A549 treated with CpdA at 1 μM for 4 hours (cell line): ENCODE results near the gene RHBDD2. TPM values are rescaled to one million over a fixed set of nuclear protein-coding genes. Genes with fewer than 3 reads are reported as not detected.

Experiments used
- total RNA-seq: library from RNA; stranded (reverse); fragments of 200-300 nt; extraction: Qiagen RNA extraction; gene quantifications from 5 replicates; pipeline ENCODE4 v1.2.3, GENCODE V29; 2022; ENCODE audit warnings: low read depth

The RHBDD2 gene
- 76.1 to 96.8 TPM (median 88.8 TPM) in 5 replicates for total RNA-seq

DNA sequence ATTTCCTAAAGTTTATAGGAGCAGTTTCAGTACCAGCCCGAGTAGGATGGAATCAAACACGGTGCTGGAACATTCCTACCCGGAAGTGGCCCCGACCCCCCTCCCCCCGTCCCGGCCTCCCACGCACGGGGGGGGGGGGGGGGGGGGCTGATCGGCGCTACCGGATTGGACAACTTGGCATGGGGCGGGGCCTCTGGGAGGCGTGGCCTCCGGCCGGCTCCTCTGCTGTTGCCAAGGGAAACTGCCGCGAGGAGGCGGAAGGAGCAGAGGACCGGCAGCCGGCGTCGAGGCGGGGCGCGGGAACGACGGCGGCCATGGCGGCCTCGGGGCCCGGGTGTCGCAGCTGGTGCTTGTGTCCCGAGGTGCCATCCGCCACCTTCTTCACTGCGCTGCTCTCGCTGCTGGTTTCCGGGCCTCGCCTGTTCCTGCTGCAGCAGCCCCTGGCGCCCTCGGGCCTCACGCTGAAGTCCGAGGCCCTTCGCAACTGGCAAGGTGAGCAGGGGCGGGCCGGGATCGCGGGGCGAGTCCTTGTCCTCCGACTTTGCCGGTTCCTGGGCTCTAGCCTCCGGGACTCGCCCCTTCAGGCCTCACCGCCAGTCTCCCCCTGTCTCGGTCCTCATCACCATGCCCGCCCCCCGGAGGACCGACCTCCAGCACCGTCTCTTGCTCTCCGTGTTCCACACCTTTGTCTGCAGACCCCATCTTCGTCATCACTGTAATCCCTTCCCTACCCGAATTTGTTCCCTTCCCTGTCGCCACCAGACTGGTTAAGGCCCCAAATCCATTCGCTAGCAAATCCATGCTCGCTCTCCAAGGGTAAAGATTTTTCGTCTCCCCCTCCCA lies at the start of gene RHBDD2:
Gene RHBDD2 (plus strand): TSS at position 266 of the 843 bp plus-strand sequence. CDS start 49 bp downstream, at position 315.

DNA sequence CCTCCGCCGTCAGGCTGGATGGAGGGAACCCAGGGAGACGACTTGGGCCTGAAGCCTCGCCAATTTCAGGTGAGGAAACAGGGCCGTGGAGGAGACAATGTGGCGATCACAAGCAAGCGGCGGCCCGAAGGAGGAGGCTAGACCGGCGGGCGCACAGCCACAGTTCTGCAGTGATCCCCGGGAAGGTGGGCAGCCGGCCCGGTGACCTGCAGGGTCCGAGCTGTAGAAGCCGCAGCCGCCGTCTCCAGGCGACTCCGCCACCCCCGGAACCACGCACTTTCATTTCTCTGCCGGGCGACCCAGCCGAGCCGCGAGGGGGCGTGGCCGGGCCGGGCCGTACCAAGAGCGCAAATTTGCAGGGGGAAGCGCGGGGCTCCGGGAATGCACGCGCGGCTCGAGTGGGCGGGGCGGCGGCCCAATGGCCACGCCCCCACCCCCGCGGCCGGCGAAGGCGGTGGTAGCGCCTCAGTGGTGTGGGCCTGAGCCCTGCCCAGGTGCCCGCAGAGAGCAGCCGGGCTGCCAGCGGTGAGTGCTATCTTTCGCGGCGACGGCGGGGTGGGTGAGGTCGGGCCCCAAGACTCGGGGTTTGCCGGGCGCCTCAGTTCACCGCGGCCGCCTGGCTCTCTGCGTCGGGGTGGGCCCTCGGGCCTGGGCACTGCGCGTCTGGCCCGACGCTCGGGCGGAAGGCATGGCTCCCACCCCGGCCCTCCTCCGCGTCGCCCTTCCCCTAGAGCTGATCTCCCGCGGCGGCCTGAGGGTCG lies 36.0 kb downstream of the RHBDD2 start, which contains the start of gene POR:
Gene POR (plus strand): TSS at position 501 of the 761 bp plus-strand sequence. CDS start 38,847 bp downstream, outside the sequence.

Other genes starting within 250 kb of the RHBDD2 start
- 14.9 to 18.6 TPM (median 17.6 TPM) in 5 replicates for gene HIP1, start 140.1 kb upstream of the RHBDD2 start, total RNA-seq
- gene CCL26, start 106.8 kb upstream of the RHBDD2 start, total RNA-seq: 7.6 to 14.5 TPM (median 8.5 TPM) in 5 replicates
- not detected in 5 replicates for gene CCL24, start 65.2 kb upstream of the RHBDD2 start, total RNA-seq
- 119 to 162 TPM (median 158 TPM) in 5 replicates for gene POR, start 36.1 kb downstream of the RHBDD2 start, total RNA-seq
- gene TMEM120A, start 115.6 kb downstream of the RHBDD2 start, total RNA-seq: 33.0 to 44.3 TPM (median 42.8 TPM) in 5 replicates
- gene STYXL1, start 169.0 kb downstream of the RHBDD2 start, total RNA-seq: 38.4 to 42.4 TPM (median 39.6 TPM) in 5 replicates
- 312 to 428 TPM (median 360 TPM) in 5 replicates for gene MDH2, start 169.1 kb downstream of the RHBDD2 start, total RNA-seq